SK-N-MC (cell line): ENCODE results near the gene ADAMTS17.

Experiments used
- EZH2 ChIP-seq: fragments of 200-600 bp; sonication (generic); IDR thresholded peaks from one replicate; pipeline ENCODE4 v1.6.1; 2017; ENCODE audit warnings: antibody characterized with exemption
- POLR2AphosphoS5 ChIP-seq: IDR thresholded peaks from 2 replicates; pipeline ENCODE4 v1.6.1; 2012; ENCODE audit warnings: mild to moderate bottlenecking, low read depth, low read length, borderline replicate concordance

DNA sequence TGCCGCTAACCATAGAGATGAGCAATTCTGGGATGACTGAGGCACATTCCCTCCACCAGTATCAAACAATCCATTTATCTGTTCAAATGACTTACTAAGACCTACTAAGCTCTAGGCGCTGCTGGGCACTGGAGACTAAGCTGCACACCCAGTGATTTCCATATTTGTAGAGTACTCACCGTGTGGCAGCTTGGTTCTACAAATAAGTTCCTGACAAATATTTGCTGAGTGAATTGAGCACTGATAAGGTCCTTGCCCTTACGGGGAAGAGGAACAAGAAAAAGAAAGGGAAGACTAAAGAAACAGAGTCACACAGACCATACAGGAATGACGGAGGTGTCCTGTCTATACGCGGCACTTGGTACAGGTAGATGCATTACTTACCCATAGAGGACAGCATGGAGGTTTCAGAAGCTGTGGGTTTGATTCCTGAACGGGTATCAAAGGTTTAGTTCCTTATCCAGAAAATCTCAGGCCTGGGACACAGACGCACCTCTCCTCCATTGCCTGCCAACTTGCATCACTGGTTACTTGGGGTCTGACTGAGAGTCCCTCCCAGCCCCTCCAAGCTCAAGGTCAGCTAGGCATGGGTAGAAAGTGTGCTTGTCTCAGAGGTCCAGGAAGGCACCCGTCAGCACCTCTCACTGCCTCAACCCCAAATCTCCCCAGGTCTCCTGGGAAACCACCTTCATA is 310.0 kb downstream of the ADAMTS17 start:
- no peak for TF ChIP-seq EZH2
- no peak for TF ChIP-seq POLR2AphosphoS5
